ENCODE results near the gene MRM1.
"Not testable (repeated sequence)": the region's sequence is repeated elsewhere in the genome, so short reads cannot be mapped to it uniquely, and the experiment has no call there.

MRM1 gene

GRCh38 chr17:36602030-36602748 lies 806 bp downstream of the MRM1 start:
- DNase-seq = no peak

DNA sequence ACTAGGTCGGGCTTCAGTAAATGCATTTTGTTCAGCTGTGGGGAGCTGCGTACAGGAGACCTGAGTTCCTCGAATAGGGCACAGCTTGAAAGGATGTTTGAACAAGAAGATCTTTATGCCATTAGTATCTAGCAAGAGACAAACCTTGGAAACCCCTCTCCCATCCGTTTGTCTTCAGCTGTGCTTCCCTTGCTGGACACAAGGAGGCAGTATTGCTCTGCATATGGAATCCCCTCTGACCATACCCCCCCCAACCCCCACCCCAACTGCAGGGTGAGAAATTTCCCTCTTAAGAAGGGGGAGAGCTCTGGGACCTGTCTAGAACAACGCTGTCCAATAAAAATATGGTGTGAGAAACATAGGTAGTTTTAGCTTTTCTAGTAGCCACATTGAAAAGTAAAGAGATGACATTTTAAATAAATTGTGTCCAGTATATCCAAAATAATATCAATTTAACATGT lies 1.6 kb downstream of the MRM1 start:
- peak; percentile 61 for DNase-seq

DNA sequence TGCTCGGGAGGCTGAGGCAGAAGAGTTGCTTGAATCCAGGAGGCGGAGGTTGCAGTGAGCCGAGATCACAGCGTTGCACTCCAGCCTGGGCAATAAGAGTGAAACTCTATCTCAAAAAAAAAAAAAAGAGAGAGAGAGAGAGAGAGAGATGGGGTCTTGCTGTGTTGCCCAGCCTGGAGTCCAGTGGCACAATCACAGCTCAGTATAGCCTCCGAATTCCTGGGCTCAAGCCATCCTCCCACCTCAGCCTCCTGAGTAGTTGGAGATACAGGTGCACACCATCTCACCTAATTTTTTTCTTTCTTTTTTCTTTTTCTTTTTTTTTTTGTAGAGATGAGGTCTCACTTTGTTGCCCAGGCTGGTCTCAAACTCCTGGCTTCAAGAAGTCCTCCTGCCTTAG lies 3.6 kb downstream of the MRM1 start:
- DNase-seq = not testable (repeated sequence)

DNA sequence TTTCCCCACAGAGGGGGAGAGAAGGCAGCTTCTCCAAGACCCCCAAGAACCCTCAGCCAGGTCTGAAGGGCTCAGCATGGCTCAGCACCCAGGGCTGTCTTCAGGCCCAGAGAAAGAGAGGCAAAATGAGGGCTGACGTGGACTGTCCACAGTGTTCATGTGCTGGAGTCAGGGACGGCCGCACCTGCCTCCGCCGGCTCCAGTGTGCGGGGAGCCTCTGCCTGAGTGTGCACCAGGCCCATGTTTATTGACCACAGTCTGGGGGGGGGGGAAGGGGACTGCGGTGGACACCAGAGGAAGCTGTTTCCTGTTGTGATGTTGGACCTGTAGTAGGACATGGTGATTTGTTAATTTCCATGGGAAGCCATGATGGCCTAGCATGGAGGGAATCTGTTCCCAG lies 6.9 kb downstream of the MRM1 start:
- no peak for DNase-seq

- no peak for DNase-seq
Observed at GRCh38 chr17:36608794-36609497, 7.6 kb downstream of the MRM1 start.

DNA sequence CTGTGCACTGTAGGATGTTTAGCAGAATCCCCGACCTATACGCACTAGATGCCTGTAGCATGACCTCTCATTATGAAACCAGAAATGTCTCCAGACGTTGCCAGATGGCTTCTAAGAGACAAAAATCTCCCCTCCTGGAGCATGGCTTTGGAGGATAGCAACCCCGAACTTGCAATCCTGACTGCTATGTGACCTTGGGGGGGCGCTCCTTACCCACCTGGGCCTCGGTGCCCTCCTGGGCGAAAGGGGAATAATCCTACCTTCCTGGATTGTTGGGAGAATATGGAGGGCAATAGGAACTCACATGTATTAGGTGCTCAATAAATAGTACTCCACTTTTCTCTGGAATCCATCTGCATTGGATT lies 8.1 kb downstream of the MRM1 start:
- DNase-seq = no peak

DNA sequence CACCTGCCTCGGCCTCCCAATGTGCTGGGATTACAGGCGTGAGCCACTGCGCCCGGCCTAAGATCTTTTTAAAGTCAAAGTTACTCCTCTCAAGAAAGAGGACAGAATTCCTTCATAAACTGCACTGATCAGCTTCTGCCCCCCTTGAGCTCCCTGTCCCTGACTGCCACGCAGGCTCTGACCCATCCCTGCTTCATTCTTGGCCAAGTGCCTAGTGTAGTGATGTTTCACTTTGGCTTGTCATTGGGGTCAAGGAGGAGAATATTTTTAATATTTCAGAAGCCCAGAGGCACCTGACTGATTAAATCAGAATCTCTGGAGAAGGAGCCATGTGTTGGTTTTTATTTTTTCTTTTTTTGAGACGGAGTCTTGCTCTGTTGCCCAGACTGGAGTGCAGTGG lies 9.1 kb downstream of the MRM1 start:
- no peak for DNase-seq

DNA sequence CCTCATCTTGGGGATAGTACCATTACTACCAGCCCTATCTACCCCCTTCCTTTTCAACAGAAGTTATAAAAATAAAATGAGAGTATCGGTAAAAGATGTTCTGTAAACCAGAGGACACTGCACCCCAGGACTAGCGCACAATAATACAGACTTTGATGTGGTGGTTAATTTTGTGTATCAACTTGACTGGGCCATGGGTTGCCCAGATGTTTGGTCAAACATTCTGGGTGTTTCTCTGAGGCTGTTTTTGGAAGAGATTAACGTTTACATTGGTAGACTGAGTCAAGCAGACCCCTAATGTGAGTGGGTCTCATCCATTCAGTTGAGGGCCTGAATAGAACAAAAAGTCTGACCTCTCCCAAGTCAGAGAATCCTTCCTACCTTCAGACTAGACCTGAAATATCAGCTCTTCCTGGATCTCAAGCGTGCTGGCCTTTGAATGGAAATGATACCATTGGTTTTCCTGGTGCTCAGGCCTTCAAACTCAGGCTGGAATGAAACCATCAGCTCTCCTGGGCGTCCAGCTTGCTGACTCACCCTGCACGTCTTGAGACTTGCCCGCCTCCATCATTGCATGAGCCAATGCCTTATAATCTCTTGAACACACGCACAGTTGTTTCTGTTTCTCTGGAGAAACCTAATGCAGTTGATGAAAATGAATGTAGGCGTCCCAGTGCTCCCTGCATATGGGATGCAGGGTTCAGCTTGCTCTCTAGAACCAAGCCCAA lies 10.1 kb downstream of the MRM1 start:
- no peak for DNase-seq

- DNase-seq = no peak
Observed at GRCh38 chr17:36612323-36612722, 10.9 kb downstream of the MRM1 start.

DNA sequence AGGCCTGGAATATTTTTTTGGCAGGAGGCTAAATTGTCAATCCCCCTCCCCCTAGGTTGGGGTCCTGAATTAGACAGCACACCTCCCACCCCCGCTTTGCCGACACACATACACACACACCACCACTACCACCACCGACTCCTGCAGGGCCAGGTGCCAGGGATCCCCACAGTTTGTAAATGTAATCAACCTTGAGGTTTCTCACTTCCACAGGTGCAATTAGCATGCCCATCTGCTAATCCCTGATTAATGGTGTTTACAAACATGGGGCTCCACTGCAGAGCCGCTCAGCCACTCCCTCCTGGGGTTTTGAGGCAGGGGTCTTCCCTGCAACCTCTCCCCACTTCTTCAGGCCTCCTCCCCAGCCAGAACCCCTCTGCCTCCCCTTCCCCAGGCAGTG lies 11.8 kb downstream of the MRM1 start:
- no peak for DNase-seq

DNA sequence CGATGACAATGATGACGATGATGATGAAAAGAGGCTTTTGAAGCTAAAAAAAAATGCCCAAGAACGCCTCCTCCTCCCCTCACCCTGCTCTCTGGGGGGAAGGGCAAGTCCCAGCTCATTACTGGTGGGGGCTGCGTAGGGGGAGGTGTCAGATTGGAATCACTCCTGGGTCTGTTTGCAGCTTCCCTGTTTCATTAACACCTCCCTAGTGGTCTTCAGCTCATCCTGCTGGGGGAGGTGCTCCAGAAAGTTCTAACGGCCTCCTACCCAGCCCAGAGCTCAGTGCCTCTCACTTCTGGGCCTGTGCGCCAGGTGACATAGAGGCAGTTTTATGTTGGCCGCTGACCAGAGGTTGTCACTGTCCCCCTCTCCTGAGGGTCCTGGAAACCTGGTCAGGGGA lies 12.7 kb downstream of the MRM1 start:
- DNase-seq = no peak

DNA sequence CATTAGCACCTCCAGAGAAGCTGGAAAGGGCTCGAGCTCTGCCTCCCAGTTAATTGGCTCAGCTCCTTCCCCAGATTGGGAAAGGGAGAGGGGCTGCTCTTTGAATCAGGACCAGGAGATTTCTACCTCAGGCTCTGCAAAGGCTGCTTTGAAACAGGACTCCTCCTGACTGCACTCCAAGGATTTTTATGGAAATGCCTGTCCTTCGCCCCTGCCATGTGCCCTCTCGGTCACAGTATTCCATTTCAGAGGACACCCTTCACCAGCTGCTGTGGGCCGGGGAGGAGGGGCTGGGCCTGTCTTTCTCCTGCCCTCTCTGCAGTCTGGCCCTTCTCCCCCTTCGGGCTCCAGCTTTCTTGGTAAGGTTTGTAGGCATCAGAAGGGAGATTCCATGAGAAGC lies 13.6 kb downstream of the MRM1 start:
- no peak for DNase-seq

DNA sequence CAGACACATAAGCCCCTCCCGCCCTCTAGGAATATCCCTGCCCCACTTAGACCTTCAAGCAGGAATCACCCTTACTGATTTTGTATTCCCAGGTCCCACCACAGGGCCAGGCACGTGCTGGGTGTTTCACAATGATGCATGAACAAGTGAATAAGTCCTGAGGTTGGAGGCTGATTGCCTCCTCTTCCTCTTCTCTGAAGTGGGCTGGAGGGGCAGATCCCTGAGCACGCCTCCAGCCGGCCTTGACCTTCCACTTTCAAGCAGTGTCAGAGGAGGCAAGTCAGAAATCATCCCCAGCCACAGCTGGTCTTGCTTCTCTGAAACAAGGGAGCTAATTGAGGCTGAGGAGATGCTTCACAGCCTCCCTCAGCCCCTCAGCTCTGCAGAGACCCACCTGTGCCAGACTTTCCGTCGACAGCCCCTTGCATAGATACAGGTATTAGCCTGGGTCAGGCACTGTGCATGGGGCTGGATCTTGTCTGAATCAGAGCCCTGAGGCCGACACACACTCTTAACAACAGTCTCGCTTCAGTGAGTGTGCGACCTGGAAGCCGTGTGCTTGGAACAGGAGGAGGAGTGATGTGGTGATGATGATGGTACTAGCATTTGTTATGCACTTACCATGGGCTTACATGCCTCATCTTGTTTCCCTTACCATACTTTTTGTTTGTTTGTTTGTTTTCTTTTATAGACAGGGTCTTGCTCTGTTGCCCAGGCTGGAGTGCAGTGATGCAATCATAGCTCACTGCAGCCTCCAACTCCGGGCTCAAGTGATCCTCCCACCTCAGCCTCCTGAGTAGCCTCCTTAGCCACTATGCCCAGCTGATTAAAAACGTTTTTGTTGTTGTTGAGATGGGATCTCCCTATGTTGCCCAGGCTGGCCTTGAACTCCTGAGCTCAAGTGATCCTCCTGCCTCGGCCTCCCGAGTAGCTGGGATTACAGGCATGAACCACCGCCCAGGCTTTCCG lies 15.0 kb downstream of the MRM1 start:
- no peak for DNase-seq

GRCh38 chr17:36617773-36618172 lies 16.4 kb downstream of the MRM1 start:
- DNase-seq = no peak

DNA sequence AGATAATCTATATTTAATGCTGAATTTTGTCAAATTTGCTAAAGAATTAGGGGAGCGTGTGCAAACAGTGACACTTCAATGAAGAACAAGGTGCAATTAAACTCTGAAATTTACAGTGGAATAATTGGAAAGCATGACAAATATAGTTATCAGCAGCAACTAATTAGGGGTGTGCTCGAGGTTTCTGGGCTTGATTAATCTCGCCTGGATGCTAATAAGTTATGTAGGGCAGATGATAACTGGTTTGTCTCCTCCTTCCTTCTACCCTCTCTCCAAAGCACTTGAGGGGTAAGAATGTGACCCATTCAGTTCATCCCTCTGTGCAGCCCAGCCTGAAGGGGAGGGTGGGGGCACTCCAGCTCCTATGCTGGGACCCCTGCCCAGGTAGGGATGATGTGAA lies 21.9 kb downstream of the MRM1 start:
- no peak for DNase-seq

DNA sequence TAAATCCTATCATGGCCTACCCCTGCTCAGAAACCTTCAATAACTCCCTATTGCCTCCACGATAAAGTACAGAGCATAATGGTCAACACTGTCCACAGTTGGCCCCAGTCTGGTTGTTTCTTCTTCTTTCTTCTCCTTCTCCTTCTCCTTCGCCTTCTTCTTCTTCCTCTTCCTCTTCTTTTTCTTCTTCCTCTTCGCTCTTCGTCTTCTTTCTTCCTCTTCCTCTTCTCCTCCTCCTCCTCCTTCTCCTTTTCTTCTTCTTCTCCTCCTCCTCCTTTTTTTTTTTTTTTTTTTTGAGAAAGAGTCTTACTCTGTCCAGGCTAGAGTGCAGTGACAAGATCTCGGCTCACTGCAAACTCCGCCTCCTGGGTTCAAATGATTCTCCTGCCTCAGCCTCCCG lies 23.8 kb downstream of the MRM1 start:
- DNase-seq = no peak

- peak; percentile 78 for DNase-seq
Observed at GRCh38 chr17:36627101-36627500, 25.7 kb downstream of the MRM1 start.

GRCh38 chr17:36628576-36628975 lies 27.2 kb downstream of the MRM1 start:
- DNase-seq = no peak

DNA sequence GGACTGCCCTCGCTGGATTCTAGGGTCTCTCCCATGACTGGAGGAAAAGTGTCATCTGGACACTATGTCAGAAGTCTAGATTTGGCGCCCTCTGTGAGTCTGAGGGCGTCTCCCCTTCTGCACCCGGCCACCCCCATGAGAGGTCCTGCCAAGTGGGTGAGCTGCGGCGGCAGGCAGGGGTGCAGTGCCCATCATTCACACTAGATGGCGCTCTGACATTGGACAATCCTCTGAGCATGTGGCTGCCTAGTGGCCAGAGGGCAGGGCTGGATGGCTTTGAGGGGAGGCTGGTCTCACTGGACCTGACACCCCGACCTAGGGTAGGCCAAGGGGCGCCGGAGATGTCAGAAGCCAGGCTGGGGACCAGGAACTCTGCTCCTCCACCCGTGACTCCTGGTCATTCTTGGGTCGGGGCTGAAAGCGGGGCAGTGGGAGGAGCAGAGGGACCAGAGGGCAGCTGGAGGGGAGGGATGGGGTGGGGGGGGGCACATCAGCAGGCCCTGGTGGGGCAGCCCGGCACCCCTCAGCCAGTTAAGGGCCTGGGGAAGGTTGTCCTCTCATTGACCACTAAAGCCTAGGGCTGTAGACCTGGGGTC lies 28.0 kb downstream of the MRM1 start:
- DNase-seq = peak; percentile 36

DNA sequence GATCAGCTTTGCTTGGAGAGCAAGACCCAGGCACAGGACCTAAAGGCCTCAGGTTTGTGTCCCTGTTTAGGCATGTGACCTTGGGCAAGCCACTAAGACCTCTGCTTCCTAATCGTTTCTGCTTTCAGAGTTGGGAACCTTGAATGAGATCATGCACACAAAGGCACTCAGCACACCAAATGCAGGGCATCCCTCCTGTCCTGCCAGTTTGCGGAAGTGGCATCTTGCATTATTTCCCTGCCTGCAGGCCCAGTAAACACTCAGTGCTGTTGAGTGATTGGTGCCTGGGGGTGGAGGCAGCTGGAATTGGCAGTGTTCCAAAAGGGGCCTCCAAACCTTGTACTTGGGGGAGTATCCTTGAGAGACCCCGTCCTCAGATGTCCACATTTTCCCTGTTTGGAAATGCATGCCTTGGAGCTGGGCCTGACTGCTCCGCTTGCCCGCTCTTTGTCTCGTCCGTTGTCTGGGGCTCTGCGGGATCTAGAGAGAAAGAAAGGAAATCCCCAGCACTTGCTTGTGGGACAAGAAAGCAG lies 28.7 kb downstream of the MRM1 start:
- DNase-seq = no peak

GRCh38 chr17:36631022-36631421 lies 29.6 kb downstream of the MRM1 start:
- DNase-seq = no peak
